GM12864 (cell line): ENCODE data around the gene NBL1.
A peak's percentile ranks its signal among the peaks of the same experiment; 100 is the strongest.

ENCODE experiments used
- DNase-seq: peaks from one replicate; pipeline ENCODE4 v3.0.0-alpha.2; 2011; ENCODE audit warnings: low read depth
- H3K4me3 ChIP-seq: 2 replicates; pipeline ENCODE4 v1.5.1; 2011; ENCODE audit warnings: mild to moderate bottlenecking, low read depth, low read length, control low read depth
- TF ChIP-seq, protein P1 (sequence below): IDR thresholded peaks from 2 replicates; pipeline ENCODE4 v1.5.1; 2011; ENCODE audit warnings: low read depth, mild to moderate bottlenecking, moderate library complexity, low read length, control low read depth, inconsistent platforms; ENCODE audit errors: missing control alignments

NBL1 gene

DNA sequence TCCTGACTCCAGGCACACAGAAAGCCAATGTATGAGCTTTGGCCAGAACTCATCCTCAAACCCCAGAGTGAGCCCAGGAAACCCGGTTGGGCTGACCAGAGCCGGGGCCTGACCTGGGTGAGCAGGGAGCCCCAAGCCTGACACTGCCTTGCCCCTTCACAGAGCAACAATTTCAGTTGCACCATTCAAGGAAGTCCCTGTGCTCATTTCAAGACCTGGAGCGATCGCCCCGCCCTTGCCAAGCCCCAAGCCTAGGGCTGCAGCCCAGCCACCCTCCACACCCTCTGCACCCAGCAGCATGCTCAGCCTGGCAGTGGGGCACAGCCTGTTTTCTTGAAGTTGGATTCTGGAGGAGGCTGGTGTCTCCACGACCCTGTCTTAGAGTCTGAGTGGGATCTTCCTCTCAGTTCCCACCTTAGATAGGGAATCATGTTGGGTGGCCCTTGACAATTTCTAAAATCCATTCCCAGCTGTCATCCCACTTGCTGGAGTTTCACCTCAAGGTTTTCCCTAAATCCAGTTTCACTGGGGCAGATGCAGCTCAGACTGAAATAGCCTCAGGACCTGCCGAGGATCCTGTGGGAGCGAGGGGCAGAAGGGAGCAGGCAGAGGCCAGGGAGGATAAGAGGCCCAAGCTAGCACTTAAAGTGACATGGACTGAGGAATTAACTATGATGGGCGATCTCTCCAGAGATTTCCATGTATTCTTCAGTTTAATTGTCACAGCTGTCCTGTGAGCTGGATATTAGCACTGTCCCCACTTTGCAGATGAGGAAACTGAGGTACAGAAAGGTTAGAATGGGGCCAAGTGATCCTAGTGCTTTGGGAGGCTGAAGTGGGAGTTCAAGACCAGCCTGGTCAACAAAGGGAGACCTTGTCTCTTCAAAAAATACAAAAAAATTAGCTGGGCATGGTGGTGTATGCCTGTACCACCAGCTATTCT, 2.5 kb downstream of the NBL1 start:
- TF ChIP-seq, protein P1, sequence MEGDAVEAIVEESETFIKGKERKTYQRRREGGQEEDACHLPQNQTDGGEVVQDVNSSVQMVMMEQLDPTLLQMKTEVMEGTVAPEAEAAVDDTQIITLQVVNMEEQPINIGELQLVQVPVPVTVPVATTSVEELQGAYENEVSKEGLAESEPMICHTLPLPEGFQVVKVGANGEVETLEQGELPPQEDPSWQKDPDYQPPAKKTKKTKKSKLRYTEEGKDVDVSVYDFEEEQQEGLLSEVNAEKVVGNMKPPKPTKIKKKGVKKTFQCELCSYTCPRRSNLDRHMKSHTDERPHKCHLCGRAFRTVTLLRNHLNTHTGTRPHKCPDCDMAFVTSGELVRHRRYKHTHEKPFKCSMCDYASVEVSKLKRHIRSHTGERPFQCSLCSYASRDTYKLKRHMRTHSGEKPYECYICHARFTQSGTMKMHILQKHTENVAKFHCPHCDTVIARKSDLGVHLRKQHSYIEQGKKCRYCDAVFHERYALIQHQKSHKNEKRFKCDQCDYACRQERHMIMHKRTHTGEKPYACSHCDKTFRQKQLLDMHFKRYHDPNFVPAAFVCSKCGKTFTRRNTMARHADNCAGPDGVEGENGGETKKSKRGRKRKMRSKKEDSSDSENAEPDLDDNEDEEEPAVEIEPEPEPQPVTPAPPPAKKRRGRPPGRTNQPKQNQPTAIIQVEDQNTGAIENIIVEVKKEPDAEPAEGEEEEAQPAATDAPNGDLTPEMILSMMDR = no peak
- no peak overlapping the region for H3K4me3 ChIP-seq
- no peak for DNase-seq

DNA sequence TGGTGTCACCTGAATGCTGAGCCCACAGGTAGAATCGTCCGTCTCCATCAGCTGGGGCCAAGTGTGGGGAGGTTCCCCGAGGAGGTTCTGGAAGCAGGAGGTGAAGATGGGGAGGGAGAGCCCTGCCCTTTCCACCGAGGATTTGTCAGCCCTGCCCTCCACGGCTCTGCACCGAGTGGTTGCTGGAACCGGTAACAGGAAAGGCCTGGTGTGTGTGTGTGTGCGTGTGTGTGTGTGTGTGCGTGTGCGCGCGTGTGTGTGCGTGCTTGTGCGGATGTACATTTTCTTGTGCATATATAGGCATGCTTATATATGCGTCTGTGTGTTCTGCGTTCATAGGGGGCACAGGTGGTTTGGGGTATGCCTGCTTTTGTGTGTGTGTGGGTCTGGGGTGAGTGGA, 3.5 kb downstream of the NBL1 start:
- TF ChIP-seq, protein P1 = no peak
- no peak for DNase-seq
- no peak overlapping the region for H3K4me3 ChIP-seq

DNA sequence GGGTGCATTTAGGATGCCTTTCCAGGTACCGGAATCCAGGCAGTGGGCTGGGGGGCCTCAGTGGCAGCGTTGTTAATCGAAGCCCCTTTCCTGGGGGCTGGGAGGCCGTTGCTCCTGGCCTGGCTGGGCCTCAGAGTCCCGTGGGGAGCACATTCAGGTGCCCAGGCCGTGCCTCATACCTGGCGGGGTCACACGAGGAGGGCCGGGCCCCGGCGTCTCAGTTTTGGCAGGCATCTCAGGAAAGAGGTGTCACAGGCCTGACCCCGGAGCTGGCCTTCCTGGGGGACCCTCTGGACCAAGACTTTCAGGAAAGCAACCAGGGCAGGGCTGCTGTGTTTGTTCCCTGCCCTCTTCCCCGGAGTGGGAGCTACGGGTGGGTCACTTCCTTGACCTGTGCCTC, 4.1 kb downstream of the NBL1 start:
- DNase-seq = no peak
- no peak overlapping the region for H3K4me3 ChIP-seq
- TF ChIP-seq, protein P1 = no peak

GRCh38 chr1:19648689-19649088, 4.6 kb downstream of the NBL1 start:
- TF ChIP-seq, protein P1 = peak; percentile 17
- DNase-seq = no peak
- H3K4me3 ChIP-seq = no peak overlapping the region

DNA sequence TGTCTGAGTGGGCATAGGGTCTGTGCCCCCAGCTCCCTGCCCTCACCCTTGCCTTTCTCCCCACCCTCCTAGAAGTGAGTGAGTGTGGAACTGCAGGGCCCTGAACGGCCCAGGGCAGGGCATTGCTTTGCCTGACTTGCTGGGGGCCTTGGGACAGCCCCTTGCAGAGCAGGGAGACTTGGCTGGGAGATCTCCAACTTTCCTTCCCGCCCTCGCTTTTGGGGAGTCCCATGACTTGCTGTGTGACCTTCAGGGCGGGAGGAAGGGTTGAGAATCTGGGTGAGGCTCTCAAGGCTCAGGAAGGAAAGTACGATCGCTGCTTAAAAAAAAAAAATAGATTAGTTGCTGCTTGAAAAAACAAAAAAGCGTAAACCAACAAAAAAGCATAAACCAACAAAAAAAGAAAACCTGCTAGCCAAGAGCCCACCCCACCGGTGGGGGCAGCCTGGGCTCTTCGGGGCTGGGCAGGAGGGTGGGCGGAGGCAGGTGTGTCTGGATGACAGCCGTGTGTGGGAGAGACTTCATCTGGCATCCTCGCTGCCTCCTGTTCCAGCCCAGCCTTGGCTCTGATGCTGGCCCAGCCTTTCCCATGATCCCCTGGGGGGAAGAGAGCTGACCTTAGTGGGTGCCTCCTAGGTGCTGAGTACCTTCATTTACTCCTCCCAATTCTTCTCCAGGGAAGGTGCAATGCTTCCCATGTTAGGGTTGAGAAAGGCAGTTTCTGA, 6.5 kb downstream of the NBL1 start:
- no peak for DNase-seq

DNA sequence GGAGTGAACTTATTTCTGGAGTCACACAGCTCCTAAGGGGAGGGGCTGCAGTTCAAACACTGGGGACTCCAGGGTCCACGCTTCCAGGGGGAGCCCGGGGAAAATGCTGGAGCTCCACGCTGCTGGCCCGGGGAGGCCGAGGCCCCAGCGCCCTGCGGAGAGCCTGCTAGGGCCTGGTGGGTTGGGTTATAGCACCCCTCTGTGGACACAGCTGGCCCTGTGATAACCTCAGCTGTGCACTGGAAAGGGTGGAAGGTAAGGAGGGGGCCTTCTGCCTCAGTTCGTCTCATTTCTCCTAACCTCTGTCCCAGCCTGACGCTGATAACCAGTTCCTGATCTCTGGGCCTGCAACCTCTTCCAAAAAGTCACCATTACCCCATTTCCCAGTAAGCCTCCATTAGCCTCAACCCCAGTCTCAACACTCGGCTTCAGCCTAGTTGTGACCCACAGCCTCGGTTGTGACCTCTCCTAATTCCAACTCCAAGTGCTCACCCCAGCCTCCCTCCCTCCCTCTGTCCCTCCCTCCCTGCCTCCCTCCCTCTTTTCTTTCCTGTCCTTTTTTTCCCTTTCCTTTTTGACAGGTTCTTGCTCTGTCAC, 7.1 kb downstream of the NBL1 start:
- no peak for DNase-seq
- TF ChIP-seq, protein P1 = peak; percentile 75
- H3K4me3 ChIP-seq = no peak overlapping the region

More for the DNA sequence above, 6.5 kb downstream of the NBL1 start:
- H3K4me3 ChIP-seq = no peak overlapping the region
- TF ChIP-seq, protein P1 = no peak
